ENCODE measurements around the gene HDAC4. TPM values are rescaled to one million over a fixed set of nuclear protein-coding genes. Genes with fewer than 3 reads are reported as not detected.

Gene HDAC4
- total and polyA plus RNA-seq, 2 donors (not counting 1 experiment from before 2014, with no cell fraction given), result 13.5 to 46.0 TPM

GRCh38 chr2:239113615-239114014, 287.2 kb downstream of the HDAC4 start:
- DNase-seq (no peak), ATAC-seq (ENCODE audit: low read depth) (no peak)
- Mint-ChIP-seq H3K4me3 (no peak overlapping the region), H3K9me3 (ENCODE audit: insufficient read depth) (no peaks in the 10 kb centered on the region), H3K27me3 (no peaks in the 10 kb centered on the region), H3K4me1 (no peaks in the 10 kb centered on the region), H3K27ac (no peak overlapping the region)
- peaks cover 0 to 18% of the 10 kb centered on the region in 2 experiments for H3K36me3 ChIP-seq (replicated peaks in 1 of 2; ENCODE audit: control extremely low read depth in 1 of 2, control insufficient read depth in 1 of 2, extremely low read depth in 1 of 2, insufficient read depth in 2 of 2, low read length in 1 of 2)
- no peak overlapping the region for H3K4me3 ChIP-seq (ENCODE audit: control extremely low read depth in 1 of 5, extremely low read depth in 1 of 5, insufficient read depth in 1 of 5, low read depth in 2 of 5, low read length in 4 of 5)
- TF ChIP-seq EZH2 (IDR thresholded peaks at IDR 0.05; ENCODE audit: borderline replicate concordance, insufficient read depth, low read depth, low read length, poor library complexity, severe bottlenecking), result no peak
- no peaks in the 10 kb centered on the region for H3K79me2 ChIP-seq (ENCODE audit: control insufficient read depth, insufficient read depth, low read length)
- H3K4me2 ChIP-seq (replicated peaks; ENCODE audit: low read depth, low read length, poor library complexity, severe bottlenecking), result no peak overlapping the region
- 68% methylated on average over 7 of the region's 8 CpGs for WGBS (ENCODE audit: insufficient coverage)
- H3K27me3 ChIP-seq (replicated peaks in 1 of 4; ENCODE audit: control extremely low read depth in 1 of 4, control insufficient read depth in 3 of 4, insufficient read depth in 4 of 4, low read length in 3 of 4), result no peaks in the 10 kb centered on the region
- no peaks in the 10 kb centered on the region for H3K4me1 ChIP-seq (ENCODE audit: control insufficient read depth in 2 of 2, insufficient read depth in 2 of 2, low read length in 2 of 2)
- no peaks in the 10 kb centered on the region for H4K20me1 ChIP-seq (ENCODE audit: control insufficient read depth, insufficient read depth, low read length, poor library complexity, severe bottlenecking)
- intact Hi-C loops (cut with micrococcal nuclease), result no loop called here
- no peak overlapping the region for H2AFZ ChIP-seq (ENCODE audit: insufficient read depth, low read depth, low read length, poor library complexity, severe bottlenecking)
- no peak overlapping the region for H3K27ac ChIP-seq (ENCODE audit: low read length in 2 of 2)
- no peaks in the 10 kb centered on the region for H3K9me3 ChIP-seq (ENCODE audit: control extremely low read depth in 1 of 3, control insufficient read depth in 2 of 3, insufficient read depth in 1 of 3, low read length in 2 of 3)
- ChIA-PET POLR2A (no interaction called here), CTCF (no interaction called here)
- no peak overlapping the region for H3K9ac ChIP-seq (ENCODE audit: low read length)

GRCh38 chr2:239113171-239113570, 287.6 kb downstream of the HDAC4 start:
- DNase-seq (no peak), ATAC-seq (ENCODE audit: low read depth) (no peak)
- no peak for TF ChIP-seq EZH2 (IDR thresholded peaks at IDR 0.05; ENCODE audit: borderline replicate concordance, insufficient read depth, low read depth, low read length, poor library complexity, severe bottlenecking)
- TF ChIP-seq, protein P1, sequence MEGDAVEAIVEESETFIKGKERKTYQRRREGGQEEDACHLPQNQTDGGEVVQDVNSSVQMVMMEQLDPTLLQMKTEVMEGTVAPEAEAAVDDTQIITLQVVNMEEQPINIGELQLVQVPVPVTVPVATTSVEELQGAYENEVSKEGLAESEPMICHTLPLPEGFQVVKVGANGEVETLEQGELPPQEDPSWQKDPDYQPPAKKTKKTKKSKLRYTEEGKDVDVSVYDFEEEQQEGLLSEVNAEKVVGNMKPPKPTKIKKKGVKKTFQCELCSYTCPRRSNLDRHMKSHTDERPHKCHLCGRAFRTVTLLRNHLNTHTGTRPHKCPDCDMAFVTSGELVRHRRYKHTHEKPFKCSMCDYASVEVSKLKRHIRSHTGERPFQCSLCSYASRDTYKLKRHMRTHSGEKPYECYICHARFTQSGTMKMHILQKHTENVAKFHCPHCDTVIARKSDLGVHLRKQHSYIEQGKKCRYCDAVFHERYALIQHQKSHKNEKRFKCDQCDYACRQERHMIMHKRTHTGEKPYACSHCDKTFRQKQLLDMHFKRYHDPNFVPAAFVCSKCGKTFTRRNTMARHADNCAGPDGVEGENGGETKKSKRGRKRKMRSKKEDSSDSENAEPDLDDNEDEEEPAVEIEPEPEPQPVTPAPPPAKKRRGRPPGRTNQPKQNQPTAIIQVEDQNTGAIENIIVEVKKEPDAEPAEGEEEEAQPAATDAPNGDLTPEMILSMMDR (IDR thresholded peaks at IDR 0.05), result no peak
- H3K9me3 ChIP-seq (ENCODE audit: control extremely low read depth in 1 of 3, control insufficient read depth in 2 of 3, insufficient read depth in 1 of 3, low read length in 2 of 3), result no peaks in the 10 kb centered on the region
- H2AFZ ChIP-seq (ENCODE audit: insufficient read depth, low read depth, low read length, poor library complexity, severe bottlenecking), result no peak overlapping the region
- H3K79me2 ChIP-seq (ENCODE audit: control insufficient read depth, insufficient read depth, low read length), result no peaks in the 10 kb centered on the region
- Mint-ChIP-seq H3K4me1 (no peaks in the 10 kb centered on the region), H3K4me3 (no peak overlapping the region), H3K9me3 (ENCODE audit: insufficient read depth) (no peaks in the 10 kb centered on the region), H3K27ac (no peak overlapping the region), H3K27me3 (no peaks in the 10 kb centered on the region)
- H4K20me1 ChIP-seq (ENCODE audit: control insufficient read depth, insufficient read depth, low read length, poor library complexity, severe bottlenecking), result no peaks in the 10 kb centered on the region
- CTCF ChIA-PET, result no interaction called here
- H3K4me3 ChIP-seq (ENCODE audit: control extremely low read depth in 1 of 5, extremely low read depth in 1 of 5, insufficient read depth in 1 of 5, low read depth in 2 of 5, low read length in 4 of 5), result no peak overlapping the region
- WGBS (ENCODE audit: insufficient coverage), result 66% methylated on average over 6 of the region's 12 CpGs
- H3K27me3 ChIP-seq (replicated peaks in 1 of 4; ENCODE audit: control extremely low read depth in 1 of 4, control insufficient read depth in 3 of 4, insufficient read depth in 4 of 4, low read length in 3 of 4), result no peaks in the 10 kb centered on the region
- no peak overlapping the region for H3K4me2 ChIP-seq (replicated peaks; ENCODE audit: low read depth, low read length, poor library complexity, severe bottlenecking)
- H3K27ac ChIP-seq (ENCODE audit: low read length in 2 of 2), result no peak overlapping the region
- POLR2A ChIA-PET, result no interaction called here
- H3K4me1 ChIP-seq (ENCODE audit: control insufficient read depth in 2 of 2, insufficient read depth in 2 of 2, low read length in 2 of 2), result no peaks in the 10 kb centered on the region
- H3K36me3 ChIP-seq (replicated peaks in 1 of 2; ENCODE audit: control extremely low read depth in 1 of 2, control insufficient read depth in 1 of 2, extremely low read depth in 1 of 2, insufficient read depth in 2 of 2, low read length in 1 of 2), result peaks cover 0 to 21% of the 10 kb centered on the region in 2 experiments
- no peak overlapping the region for H3K9ac ChIP-seq (ENCODE audit: low read length)
- intact Hi-C loops (cut with micrococcal nuclease), result no loop called here
